ENCODE data around the gene DIRAS2. TPM values are rescaled to one million over a fixed set of nuclear protein-coding genes. Genes with fewer than 3 reads are reported as not detected.

Gene DIRAS2
- total and polyA plus RNA-seq, 2 of the 13 experiments (the other 11 are each of a cell fraction or from before 2014, with no cell fraction given), result not detected

- BruUV-seq (replicated peaks), result no TSS peak
- no peak for ATAC-seq
Observed at GRCh38 chr9:90580576-90580975, 62.0 kb downstream of the DIRAS2 start.

More at GRCh38 chr9:90580576-90580975, 62.0 kb downstream of the DIRAS2 start:
- WGBS (ENCODE audit: low lambda C conversion rate), result 0% methylated on average over 2 of the region's 2 CpGs
- Histone ChIP-seq H3K9me3 (ENCODE audit: low read length) (no peaks in the 10 kb centered on the region), H3K4me1 (ENCODE audit: insufficient read depth, low read length) (no peaks in the 10 kb centered on the region), H3K36me3 (replicated peaks in 1 of 2; ENCODE audit: control insufficient read depth in 1 of 2, insufficient read depth in 2 of 2, low read length in 2 of 2) (no peaks in the 10 kb centered on the region), H3K79me2 (ENCODE audit: insufficient read depth, low read length) (no peaks in the 10 kb centered on the region), H3K27me3 (ENCODE audit: control insufficient read depth in 1 of 2, insufficient read depth in 2 of 2, low read length in 2 of 2) (peaks cover 0 to 8% of the 10 kb centered on the region in 2 experiments; a peak in 3 of 5 replicates), H3K4me3 (replicated peaks in 1 of 3; ENCODE audit: insufficient read depth in 1 of 3, low read depth in 2 of 3, low read length in 3 of 3) (no peak overlapping the region), H3K27ac (ENCODE audit: extremely low read length, insufficient read depth, low read length) (no peak overlapping the region), H2AFZ (ENCODE audit: low read length) (no peak overlapping the region), H4K20me1 (ENCODE audit: insufficient read depth, low read length) (no peaks in the 10 kb centered on the region), H3K9ac (ENCODE audit: insufficient read depth, low read depth, low read length) (no peak overlapping the region), H3K4me2 (ENCODE audit: low read depth, low read length) (no peak overlapping the region)
- TF ChIP-seq HMGXB3 (CRISPR knock-in tag; IDR thresholded peaks at IDR 0.05; ENCODE audit: borderline replicate concordance), result no peak
- TF ChIP-seq ZBTB49 (CRISPR knock-in tag; IDR thresholded peaks at IDR 0.05; ENCODE audit: borderline replicate concordance), result no peak
- TF ChIP-seq ZNF768 (CRISPR knock-in tag; IDR thresholded peaks at IDR 0.05), result no peak
- no peak for TF ChIP-seq PRDM10 (CRISPR knock-in tag; IDR thresholded peaks at IDR 0.05; ENCODE audit: low read depth)
- POLR2A ChIA-PET, result no interaction called here
- intact Hi-C loops (cut with micrococcal nuclease; ENCODE audit: unreplicated experiment) (no loop called here), in situ Hi-C loops (cut with HindIII; ENCODE audit: extremely low pct_ligation_motif_present, low pct_unique_long_range_greater_than_20kb) (no loop called here)
- FAIRE-seq (no peak), DNase-seq (ENCODE audit: low spot score) (no peak)
- CTCF ChIA-PET (ENCODE audit: low intra/inter-chr PET ratio, low total read pairs), result no interaction called here
